GM19328 (cell line): ENCODE data around the gene KLK8.

ENCODE experiments used
- ATAC-seq: cut with Tn5 transposase; IDR thresholded peaks from one replicate; pipeline ENCODE4 v1.9.1; 2021; ENCODE audit warnings: mild to moderate bottlenecking, moderate library complexity; ENCODE audit not compliant: unreplicated experiment

The KLK8 gene, protein sequence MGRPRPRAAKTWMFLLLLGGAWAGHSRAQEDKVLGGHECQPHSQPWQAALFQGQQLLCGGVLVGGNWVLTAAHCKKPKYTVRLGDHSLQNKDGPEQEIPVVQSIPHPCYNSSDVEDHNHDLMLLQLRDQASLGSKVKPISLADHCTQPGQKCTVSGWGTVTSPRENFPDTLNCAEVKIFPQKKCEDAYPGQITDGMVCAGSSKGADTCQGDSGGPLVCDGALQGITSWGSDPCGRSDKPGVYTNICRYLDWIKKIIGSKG

DNA sequence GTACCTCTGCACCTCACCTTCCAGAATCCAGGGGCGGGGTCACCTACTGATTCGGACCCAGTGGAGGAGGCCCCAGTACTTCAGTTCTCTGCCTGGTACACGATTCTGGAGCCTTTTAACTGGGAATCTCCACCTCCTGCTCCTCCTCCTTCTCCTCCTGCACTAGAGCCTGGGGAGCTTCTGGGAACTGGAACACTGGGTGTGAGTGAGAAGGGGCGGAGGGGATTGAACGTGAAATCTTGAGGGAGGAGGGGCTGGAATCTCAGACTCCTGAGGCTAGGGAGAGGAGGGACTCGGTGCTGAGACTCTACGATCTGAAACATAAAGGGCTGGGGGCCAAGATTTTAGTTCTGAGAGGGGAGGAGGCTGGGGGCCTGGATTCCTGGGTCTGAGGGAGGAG is at the start of gene KLK8:
TSS of gene KLK8 (minus strand) at position 90 of the 400 bp plus-strand sequence. CDS start 437 bp downstream, outside the sequence.
- no peak for ATAC-seq

DNA sequence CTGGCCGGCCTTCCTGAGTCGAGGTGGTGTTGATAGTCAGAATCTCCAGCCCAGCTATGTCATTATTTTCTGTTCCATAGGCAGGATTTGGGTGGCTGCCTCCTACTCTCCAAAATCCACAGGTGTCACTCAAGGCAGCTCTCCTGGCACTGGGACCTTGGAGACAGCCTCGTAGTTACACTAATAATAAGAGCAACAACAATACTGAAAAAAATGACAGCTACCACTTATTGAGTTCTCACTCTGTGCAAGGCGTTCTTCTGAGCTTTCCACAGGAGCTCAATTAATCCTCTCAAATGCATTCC is 45.6 kb upstream of the KLK8 start:
- ATAC-seq: no peak

DNA sequence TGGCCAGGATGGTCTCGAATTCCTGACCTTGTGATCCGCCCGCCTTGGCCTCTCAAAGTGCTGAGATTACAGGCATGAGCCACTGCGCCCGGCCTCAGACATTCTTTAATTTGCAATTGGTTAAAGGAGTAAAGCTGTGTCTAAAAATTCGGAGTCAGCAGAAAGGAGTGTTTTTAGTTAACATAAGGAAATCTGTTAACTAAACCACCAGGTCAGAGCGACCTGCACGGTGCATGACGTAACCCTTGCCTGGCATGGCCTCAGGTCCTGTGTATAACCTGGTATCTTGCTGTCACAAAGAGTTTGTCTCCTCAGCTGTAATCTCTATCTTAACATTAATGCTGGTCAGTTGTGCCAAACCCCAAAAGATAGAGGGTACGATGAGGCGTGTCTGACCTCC is 42.9 kb upstream of the KLK8 start:
- ATAC-seq: no peak

DNA sequence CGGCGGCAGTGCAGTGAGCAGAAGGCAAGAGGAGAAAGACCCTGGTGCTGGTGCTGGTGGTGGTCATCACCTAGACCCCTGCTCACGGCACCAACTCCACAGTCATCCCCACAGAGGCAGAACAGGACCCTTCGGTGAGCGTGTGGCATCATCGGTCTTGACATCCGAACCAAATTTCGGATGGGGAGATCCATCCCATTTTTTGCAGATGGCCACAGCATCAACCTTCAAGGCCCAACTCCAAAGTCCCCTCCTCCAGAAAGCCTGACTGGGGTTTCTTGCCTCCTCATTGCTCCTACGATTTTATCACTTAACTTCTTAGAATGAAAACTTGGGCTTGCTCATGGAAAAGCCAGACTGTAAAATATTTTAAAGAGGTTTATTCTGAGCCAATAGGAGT is 42.1 kb upstream of the KLK8 start:
- ATAC-seq: no peak

DNA sequence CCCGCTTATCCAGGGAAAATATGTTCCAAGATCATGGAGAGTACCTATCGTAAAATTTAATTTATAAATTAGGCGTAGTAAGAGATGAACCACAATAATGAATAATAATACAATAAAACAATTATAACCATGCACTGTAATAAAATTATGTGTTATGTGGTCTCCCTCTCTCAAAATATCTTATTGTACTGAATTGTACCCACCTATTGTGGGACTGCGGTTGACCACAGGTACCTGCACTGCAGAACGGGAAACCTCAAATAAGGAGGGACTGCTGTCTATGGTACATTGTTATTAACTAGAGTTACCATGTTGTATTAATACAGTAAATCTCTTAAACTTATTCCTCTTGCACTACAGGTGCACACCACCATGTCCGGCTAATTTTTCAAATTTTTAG is 38.7 kb upstream of the KLK8 start:
- ATAC-seq: no peak

DNA sequence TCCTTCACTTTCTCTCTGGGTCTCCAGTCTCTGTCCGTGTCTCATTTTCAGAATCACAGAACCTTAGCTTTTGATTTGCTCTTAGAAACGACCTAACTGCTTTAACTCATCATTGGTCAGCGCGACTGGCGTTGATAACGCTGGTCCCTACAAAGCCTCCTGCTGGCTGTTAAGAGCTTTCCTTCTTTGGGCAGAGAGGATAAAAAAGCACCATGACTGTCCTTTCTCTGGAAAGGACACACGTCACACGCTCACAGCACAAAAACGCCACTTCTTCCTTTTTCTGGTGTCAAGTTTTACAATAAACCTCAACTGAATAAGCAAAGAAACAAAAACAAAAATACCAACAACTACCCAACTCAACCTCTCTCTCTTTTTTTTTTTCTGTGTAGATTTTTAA is 35.1 kb upstream of the KLK8 start:
- no peak for ATAC-seq

DNA sequence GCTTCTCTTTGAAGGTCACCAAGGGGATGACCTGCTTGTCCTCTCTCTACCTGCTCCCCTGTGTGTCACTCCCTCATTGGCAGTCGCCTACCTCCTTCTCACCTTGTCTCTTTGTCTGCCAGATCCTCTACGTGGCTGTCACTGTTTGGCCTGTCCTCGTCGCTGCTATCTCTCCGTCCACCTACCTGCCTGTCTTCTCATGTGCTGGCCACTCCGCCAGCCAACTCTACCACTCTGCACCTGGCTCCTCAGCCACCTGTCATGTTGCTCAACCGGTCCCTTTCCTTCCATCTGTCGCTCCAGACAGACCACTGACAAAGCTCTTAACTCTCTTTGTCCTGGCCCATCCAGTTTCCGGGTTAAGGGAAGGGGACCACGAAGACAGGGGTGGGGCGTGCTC is 33.3 kb upstream of the KLK8 start, which contains the start of gene KLK12:
TSS of gene KLK12 (minus strand) at position 299 of the 400 bp plus-strand sequence. CDS start 381 bp downstream, outside the sequence.
- ATAC-seq: no peak

DNA sequence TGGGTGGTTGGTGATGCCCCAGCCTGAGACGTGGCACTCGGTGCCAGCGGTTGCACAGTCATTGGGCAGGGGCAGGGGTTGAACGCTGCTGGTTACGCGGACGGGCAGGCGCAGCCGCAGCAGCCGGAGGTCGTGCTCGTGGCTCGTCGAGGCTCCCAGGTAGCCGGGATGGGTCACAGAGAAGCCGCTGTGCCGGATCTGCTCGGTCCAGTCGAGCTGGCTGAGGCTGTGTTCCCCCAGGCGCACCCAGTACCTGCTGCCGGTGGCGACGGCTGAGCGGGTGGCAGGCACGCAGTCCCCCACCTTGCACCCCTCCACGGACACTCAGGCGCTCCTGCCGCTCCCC is 30.4 kb upstream of the KLK8 start:
- no peak for ATAC-seq

DNA sequence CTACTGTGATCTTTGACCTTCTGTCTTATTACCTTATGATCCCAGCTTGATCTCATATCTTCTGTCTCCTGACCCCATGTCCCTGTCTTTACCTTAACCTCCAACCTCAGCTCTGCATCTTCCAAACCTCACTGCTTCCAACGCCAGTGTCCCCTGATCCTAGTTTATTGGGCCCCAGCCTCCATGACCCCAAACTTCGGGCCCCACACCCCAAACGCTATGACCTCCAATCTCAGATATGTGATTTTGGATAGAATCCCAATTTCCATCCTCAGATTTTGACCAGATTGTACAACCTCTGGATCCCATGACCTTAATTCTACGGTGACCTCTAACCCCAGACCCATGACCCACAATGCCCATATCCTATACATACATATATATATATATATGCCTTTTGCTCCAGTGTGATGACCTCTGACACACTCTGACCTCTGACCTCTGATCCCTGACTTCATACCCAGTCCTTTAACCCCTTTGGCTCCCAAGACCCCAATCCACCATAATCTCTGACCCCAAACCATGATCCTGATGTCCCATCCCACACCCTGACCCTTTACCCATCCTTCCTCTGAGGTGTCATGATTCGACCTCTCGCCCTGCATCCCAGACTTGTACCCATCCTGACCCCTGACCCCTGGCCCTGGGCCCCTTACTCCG is 29.9 kb upstream of the KLK8 start:
- ATAC-seq: no peak

DNA sequence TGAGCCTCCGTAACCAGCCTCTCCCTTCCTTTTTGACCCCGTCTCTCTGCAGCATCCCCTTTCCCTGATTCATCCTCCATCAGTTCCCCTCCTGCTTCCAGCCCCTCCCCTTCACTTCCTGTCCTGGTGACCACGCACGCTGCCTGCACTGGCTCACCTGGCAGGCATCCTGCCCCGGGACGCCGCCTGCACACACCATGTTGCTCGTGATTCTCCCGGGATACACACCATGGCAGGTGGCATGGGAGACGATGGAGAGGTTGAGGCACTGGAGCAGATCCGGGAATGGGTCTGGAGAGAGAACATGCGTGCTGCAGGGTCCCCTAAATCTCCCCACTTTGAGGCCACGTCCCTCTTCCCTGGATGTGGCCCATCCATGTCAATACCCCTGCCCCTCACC is 29.2 kb upstream of the KLK8 start:
- ATAC-seq: no peak

DNA sequence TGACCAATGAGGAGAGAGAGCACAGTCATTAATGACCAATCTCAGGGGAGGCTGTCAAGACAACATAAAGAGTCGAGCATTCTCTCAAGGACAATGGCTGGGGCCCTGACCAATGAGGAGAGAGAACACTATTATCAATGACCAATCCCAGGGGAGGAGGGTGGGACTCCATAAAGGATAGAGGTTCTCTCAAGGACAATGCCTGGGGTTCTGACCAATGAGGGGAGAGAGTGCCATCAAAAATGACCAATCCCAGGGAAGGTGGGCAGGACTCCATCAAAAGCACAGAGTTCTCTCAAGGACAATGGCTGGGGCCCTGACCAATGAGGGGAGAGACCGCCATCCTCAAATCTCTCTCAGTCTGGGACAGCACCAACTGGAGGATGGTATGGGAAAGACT is 28.3 kb upstream of the KLK8 start:
- no peak for ATAC-seq

DNA sequence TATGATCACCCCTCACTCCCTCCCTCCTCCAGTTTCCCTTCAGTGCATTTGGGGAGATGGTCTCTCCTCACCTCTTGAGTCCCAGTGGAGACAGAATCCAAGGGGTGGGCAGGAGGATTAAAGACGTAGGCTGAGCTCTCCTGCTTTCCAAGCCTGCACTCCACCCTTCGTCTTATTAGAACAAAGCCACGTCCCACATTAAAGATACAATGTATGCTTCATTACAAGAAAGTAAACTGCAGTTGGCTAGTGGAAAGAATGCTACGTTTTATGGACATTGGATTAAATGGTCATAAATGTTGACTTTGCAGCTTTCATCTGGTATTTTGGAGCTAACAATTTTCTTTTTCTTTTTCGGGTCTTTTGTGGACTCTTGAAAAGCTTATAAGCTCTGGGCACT is 26.5 kb upstream of the KLK8 start:
- no peak for ATAC-seq

DNA sequence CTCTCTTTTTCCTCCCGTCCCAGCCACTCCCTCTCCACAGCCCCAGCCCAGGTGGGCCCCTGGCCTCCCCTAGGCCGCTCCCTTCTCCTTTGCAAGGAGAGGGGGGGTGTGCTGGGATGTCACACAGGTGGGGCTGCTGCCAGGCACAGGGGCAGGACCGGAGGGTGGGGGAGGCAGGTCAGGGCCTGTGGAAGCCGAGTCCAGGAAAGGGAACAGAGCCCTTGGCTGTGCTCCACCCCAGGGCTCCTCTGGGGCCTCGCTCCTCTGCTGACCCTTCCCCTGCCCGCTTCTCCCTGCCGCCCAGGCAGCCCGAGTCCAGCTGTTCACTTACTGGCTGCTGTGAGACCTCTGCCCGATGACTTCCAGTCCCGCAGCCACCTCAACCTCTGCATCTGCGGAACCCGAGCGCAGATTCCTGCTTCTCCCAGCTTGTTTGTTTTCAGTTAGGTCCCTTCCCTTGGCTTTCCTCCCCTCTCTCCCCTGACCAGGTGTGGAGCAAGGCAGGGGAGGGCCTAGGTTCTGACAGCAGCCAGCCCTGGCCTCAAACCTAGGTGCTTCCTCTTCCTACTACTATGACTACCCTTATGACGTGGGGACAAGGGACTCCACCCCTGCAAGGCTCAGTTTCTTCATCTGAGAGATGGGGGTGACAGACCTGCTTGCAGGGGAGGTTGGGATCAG is 25.9 kb upstream of the KLK8 start:
- no peak for ATAC-seq

DNA sequence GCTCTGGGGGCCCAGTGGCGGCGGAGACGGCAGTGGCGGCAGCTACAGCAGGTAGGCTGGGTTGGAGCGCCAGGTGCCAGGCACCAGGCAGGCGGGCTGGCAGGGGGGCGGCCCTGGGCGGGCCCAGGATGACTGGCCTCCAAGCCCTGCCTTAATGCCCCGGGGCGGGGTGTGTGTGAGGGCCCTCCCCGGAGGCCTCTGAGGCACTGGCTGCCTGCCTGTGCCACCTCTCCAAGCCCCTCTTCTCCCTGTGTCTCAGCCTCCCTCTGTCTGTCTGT is 25.1 kb upstream of the KLK8 start, which contains the start of gene KLK11:
TSS of gene KLK11 (minus strand) at position 63 of the 278 bp plus-strand sequence. CDS start 985 bp downstream, outside the sequence.
- no peak for ATAC-seq

DNA sequence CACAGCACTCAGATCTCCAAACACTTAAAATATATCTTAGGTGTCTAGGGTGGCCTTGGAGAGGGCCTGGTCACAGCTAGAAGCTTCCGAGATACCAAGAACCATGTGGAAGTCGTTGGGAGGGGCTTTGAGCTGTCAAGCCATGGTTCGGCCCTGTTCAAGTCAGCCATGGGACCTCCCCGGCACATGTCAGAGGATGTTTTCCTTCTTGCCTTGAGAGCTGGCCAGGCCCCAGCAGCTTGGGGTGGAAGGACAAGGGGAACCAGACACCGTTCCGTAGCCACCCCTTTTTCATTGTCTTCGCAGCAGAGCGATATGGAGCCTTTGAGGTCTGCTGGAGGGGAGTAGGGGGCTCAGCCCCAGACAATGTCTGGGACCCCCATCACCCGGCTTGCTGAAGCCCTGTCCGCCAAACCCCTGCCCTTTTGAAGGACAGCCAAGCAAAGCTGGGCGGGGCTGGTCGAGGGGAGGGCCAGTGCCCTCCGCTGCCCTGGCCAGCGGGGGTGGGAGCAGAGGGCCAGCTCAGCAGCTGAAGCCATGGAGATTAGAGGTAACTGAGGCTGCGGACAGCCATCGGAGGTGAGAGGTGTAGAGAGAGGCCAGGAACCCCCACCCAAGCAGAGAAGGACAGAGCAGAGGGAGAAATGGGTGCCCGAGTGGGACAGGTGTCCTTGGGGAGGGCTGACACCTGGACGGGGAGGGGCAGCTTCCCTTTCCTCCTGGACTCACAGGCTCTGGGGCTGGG is 24.6 kb upstream of the KLK8 start:
- no peak for ATAC-seq

DNA sequence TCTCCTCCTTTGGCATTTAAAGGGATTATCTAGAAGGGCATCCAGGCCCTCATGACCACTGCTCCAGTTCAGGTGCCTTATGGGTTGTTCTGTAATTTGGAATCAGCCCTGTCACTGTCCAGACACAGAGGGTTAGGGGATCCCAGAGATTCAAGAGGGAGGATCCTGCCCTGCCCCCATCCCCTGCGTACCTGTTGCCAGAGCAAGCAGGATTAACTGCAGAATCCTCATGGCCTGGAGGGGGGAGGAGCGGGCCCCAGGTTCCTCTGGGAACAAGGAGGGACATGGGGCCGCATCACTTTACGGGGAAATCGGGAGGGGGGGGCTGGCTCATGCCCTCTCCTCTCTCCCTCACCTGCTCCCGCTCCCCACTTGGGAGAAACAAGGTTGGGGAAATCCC is 24.0 kb upstream of the KLK8 start:
- ATAC-seq: no peak

DNA sequence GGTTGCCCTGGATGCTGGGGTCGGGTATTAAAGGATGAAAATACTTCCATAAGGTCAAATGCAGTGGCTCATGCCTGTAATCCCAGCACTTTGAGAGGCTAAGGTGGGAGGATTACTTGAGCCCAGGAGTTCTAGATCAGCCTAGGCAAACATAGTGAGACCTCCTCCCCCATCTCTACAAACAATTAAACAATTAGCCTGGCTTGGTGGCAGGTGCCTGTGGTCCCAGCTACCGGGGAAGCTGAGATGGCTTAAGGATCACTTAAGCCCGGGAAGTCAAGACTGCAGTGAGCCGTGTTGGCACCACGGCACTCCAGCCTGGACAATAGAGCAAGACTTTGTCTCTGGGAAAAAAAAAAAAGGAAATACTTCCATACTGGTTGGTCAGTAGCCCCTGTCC is 23.5 kb upstream of the KLK8 start:
- ATAC-seq: no peak

DNA sequence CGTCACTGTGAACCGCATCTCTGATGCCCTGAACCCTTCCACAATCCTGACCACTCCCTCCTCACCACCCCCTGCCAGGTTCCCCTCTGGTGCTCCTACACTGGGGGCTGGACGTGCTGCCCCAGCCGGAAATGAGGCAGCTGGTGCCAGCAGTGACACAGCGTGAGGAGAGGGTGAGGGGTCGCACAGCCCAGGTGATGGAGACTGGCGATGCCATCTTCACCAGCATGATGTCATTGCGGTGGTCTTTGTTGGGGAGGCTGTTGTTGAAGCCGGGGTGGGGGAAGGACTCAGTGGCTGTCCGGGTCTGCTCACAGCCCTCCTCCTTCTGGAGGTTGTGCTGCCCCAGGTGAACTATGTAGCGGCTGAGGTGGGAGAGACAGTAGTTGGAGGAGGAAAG is 22.5 kb upstream of the KLK8 start:
- no peak for ATAC-seq

DNA sequence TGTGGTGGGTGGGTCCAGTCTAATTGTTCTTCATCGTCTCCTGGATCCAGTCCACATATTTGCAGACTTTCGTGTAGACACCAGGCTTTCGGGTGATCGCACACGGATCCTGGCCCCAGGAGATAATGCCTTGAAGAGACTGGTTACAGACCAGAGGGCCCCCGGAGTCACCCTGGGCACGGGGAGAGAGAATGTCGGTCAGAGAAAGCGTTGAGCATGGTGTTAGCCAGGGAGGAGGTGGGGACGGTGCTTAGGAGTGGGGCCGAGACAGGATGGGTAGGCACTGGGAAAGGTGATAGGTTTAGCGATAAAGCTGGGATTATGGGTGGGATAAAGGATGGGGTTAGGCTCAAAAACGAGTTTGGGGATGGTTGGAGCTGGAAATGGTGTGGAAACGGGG is 21.1 kb upstream of the KLK8 start:
- no peak for ATAC-seq

DNA sequence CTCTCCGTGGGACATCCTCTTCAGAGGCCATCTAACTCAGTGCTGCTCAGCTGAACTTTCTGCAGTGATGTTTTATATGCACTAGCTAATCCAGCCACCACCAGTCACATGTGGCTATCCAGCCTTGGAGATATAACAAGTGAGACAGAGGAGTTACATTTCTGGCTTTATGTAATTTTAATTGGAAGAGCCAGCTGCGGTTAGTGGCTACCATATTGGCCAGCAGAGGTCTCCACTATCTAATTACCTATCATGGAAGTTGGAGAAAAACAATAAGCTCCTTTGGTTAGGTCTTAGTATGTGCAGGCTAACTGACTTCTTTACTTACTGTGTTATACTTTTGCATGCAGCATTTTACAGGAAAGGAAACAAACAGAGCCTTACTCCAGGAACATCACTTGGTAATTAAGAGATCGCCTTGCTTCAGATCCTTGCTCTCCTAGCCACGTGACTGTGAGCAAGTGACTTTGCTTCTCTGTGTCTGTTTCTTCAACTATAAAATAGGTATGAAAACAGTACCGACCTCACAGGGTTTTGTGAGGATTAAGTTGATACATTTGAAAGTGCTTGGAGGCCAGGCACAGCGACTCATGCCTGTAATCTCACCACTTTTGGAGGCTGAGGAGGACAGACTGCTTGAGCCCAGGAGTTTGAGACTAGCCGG is 19.7 kb upstream of the KLK8 start:
- ATAC-seq: no peak

DNA sequence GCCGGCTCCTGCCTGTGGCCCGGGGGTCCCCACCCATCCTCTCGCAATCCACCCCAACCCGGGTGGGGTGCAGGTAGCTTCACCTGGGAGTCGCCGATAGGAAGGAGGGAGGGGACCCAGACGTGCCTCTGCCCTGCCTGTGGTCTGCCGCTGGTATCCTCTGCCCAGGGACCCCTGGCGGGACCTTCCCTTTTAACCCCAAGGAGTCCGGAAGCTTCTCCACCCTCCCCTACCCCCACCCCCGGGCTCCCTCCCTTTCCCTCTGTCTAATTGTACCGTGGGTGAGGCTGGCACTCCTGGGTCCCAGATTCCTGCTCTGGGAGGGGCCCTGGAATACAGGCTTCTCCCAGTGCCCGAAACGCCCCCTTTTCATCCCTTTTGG is 18.1 kb upstream of the KLK8 start, which contains the start of gene KLK10:
TSS of gene KLK10 (minus strand) at position 166 of the 382 bp plus-strand sequence. CDS start 579 bp downstream, outside the sequence.
- no peak for ATAC-seq
